Esophagus muscularis mucosa (tissue), 3 donors: Measurements from ENCODE around the gene ZC3H12A.

Experiments used
- CTCF ChIP-seq, 3 experiments: fragments of 200-600 bp in 2 of 3; fragments of 450-650 bp in 1 of 3; sonication (generic) in 2 of 3; IDR thresholded peaks; one replicate each; pipeline ENCODE4 v1.5.1; 2017 to 2019; ENCODE audit warnings: antibody characterized with exemption in 3 of 3, mild to moderate bottlenecking in 2 of 3, moderate library complexity in 1 of 3
- POLR2A ChIP-seq: fragments of 450-650 bp; IDR thresholded peaks from one replicate; pipeline ENCODE4 v1.6.1; 2017; ENCODE audit warnings: antibody characterized with exemption, moderate library complexity, mild to moderate bottlenecking, low read depth

GRCh38 chr1:37442644-37443043 lies 31.7 kb upstream of the ZC3H12A start:
- no peak for TF ChIP-seq CTCF (IDR thresholded peaks at IDR 0.05)
- no peak for TF ChIP-seq POLR2A
